Esophagus squamous epithelium (tissue), 5 donors: ENCODE results near the gene PLCXD1. TPM values are rescaled to one million over a fixed set of nuclear protein-coding genes. Genes with fewer than 3 reads are reported as not detected.
"Not testable (repeated sequence)": the region's sequence is repeated elsewhere in the genome, so short reads cannot be mapped to it uniquely, and the experiment has no call there.

Experiments
- DNase-seq: peaks from one replicate; lab custom pipeline; 2025; lab: John Stamatoyannopoulos, UW
- H3K27ac ChIP-seq, 4 donors: fragments of 200-600 bp; sonication (generic); one replicate each; pipeline ENCODE4 v1.5.1; 2016 to 2019; ENCODE audit warnings: mild to moderate bottlenecking in 1 of 4
- H3K27me3 ChIP-seq, 4 donors: fragments of 200-600 bp; sonication (generic); 1 replicate in 3 of 4; 2 replicates in 1 of 4; pipeline versions ENCODE4 v1.5.1 to v1.6.0; 2017 to 2021; ENCODE audit warnings: antibody characterized with exemption in 1 of 4
- H3K36me3 ChIP-seq, 3 donors: fragments of 200-600 bp; sonication (generic); one replicate each; pipeline ENCODE4 v1.5.1; 2016 to 2019
- H3K4me1 ChIP-seq, 3 donors: fragments of 200-600 bp; sonication (generic); one replicate each; pipeline ENCODE4 v1.5.1; 2017 to 2019
- H3K4me3 ChIP-seq, 4 donors: fragments of 200-600 bp; sonication (generic); 1 replicate in 3 of 4; 2 replicates in 1 of 4; pipeline ENCODE4 v1.5.1; 2016 to 2019; ENCODE audit warnings: mild to moderate bottlenecking in 2 of 4, moderate library complexity in 1 of 4
- H3K9me3 ChIP-seq, 3 donors: fragments of 200-600 bp; sonication (generic); one replicate each; pipeline ENCODE4 v1.5.1; 2016 to 2019
- CTCF ChIP-seq, 6 experiments: fragments of 450-650 bp in 4 of 6; fragments of 200-600 bp in 2 of 6; sonication (generic) in 2 of 6; IDR thresholded peaks; one replicate each; pipeline ENCODE4 v1.5.1; 2016 to 2019; ENCODE audit warnings: antibody characterized with exemption in 6 of 6, mild to moderate bottlenecking in 4 of 6, moderate library complexity in 4 of 6
- POLR2A ChIP-seq, 4 donors: fragments of 450-650 bp; IDR thresholded peaks; one replicate each; pipeline ENCODE4 v1.6.1; 2017; ENCODE audit warnings: antibody characterized with exemption in 4 of 4, mild to moderate bottlenecking in 4 of 4, moderate library complexity in 3 of 4
- WGBS, 2 donors: methylation state at CpG; one replicate each; pipeline ENCODE4 v1.1.5; 2018; 5-methylcytosine and 5-hydroxymethylcytosine counted together
- intact Hi-C: fragments of 100-400 bp; cut with DNase I; formaldehyde crosslinking; loops from one replicate; pipeline ENCODE4 v1.15.0; 2022
- total RNA-seq, 4 donors: library from RNA; depleted of rRNA; stranded (reverse); fragments of >200 nt; gene quantifications; one replicate each; pipeline ENCODE4 v1.1.0, GENCODE V29; 2016
- donor health status: DM: yes; HTN: yes; CAD: no.

The PLCXD1 gene
- total RNA-seq, 4 donors from 2014 or later: 5.7 to 27.1 (median 18.3) TPM

- 85 to 93% methylated on average over 3 of the region's 3 CpGs for WGBS, 2 donors
- intact Hi-C loops, DNase-seq, H3K27ac ChIP-seq, H3K9me3 ChIP-seq, H3K27me3 ChIP-seq, H3K4me1 ChIP-seq, H3K4me3 ChIP-seq: not testable (repeated sequence)
- peaks cover 27 to 97% (median 31%) of the 10 kb centered on the region in 3 donors for H3K36me3 ChIP-seq
Measured at GRCh38 chrX:306614-307251, 25.6 kb downstream of the PLCXD1 start.

GRCh38 chrX:307261-308111 is 26.3 kb downstream of the PLCXD1 start:
- H3K27me3 ChIP-seq: no peaks in the 10 kb centered on the region
- DNase-seq: no peak
- H3K36me3 ChIP-seq: peaks cover 27 to 97% (median 33%) of the 10 kb centered on the region in 3 donors
- no peak overlapping the region for H3K4me3 ChIP-seq
- no peak overlapping the region for H3K27ac ChIP-seq
- 97% methylated on average over 13 to 17 of the region's 58 CpGs for WGBS, 2 donors
- no peaks in the 10 kb centered on the region for H3K9me3 ChIP-seq
- intact Hi-C loops: no loop called here
- no peaks in the 10 kb centered on the region for H3K4me1 ChIP-seq
- no peak for TF ChIP-seq POLR2A (IDR thresholded peaks at IDR 0.05)
- TF ChIP-seq CTCF (IDR thresholded peaks at IDR 0.05): no peak

GRCh38 chrX:308821-309520 is 27.8 kb downstream of the PLCXD1 start:
- H3K36me3 ChIP-seq: peaks cover 26 to 97% (median 38%) of the 10 kb centered on the region in 3 donors

GRCh38 chrX:310621-311155 is 29.5 kb downstream of the PLCXD1 start:
- WGBS, 2 donors: 83 to 89% methylated on average over 3 to 17 of the region's 25 CpGs
- Histone ChIP-seq H3K4me1 (no peaks in the 10 kb centered on the region), H3K9me3 (no peaks in the 10 kb centered on the region), H3K27me3 (no peaks in the 10 kb centered on the region), H3K27ac (no peak overlapping the region), H3K36me3 (peaks cover 26 to 95% (median 42%) of the 10 kb centered on the region in 3 donors), H3K4me3 (no peak overlapping the region)
- TF ChIP-seq CTCF (IDR thresholded peaks at IDR 0.05) (no peak), POLR2A (IDR thresholded peaks at IDR 0.05) (no peak)
- intact Hi-C loops: no loop called here
- DNase-seq: no peak

More at GRCh38 chrX:308821-309520, 27.8 kb downstream of the PLCXD1 start:
- Histone ChIP-seq H3K27me3 (no peaks in the 10 kb centered on the region), H3K4me1 (no peaks in the 10 kb centered on the region), H3K4me3 (no peak overlapping the region), H3K27ac (no peak overlapping the region), H3K9me3 (no peaks in the 10 kb centered on the region)
- DNase-seq: no peak
- intact Hi-C loops: no loop called here
- TF ChIP-seq CTCF (IDR thresholded peaks at IDR 0.05) (no peak), POLR2A (IDR thresholded peaks at IDR 0.05) (no peak)
- WGBS, 2 donors: 87 to 90% methylated on average over 10 to 30 of the region's 30 CpGs
